Measurements from ENCODE around the gene HOOK2. TPM values are rescaled to one million over a fixed set of nuclear protein-coding genes. Genes with fewer than 3 reads are reported as not detected.
"Not testable (repeated sequence)": the region's sequence is repeated elsewhere in the genome, so short reads cannot be mapped to it uniquely, and the experiment has no call there.

The HOOK2 gene
- total RNA-seq, 1 donor from 2014 or later = 92.7 TPM

GRCh38 chr19:12715929-12716328 lies 59.4 kb downstream of the HOOK2 start:
- peaks cover 24% of the 10 kb centered on the region for H3K36me3 Mint-ChIP-seq
- TF ChIP-seq CTCF (IDR thresholded peaks at IDR 0.05; ENCODE audit: unreplicated experiment) = no peak
- H3K4me1 Mint-ChIP-seq = peaks cover 11% of the 10 kb centered on the region
- no peaks in the 10 kb centered on the region for H3K9me3 Mint-ChIP-seq
- no peak for DNase-seq (ENCODE audit: low spot score in 2 of 2, unreplicated experiment in 2 of 2)
- no peak overlapping the region for H3K27ac Mint-ChIP-seq
- no peaks in the 10 kb centered on the region for H3K27me3 Mint-ChIP-seq (ENCODE audit: low read depth)
- H3K4me3 Mint-ChIP-seq = no peak overlapping the region

- H3K4me1 Mint-ChIP-seq = peaks cover 6% of the 10 kb centered on the region
- H3K27ac Mint-ChIP-seq = no peak overlapping the region
- peaks cover 28% of the 10 kb centered on the region for H3K36me3 Mint-ChIP-seq
- no peak for TF ChIP-seq CTCF (IDR thresholded peaks at IDR 0.05; ENCODE audit: unreplicated experiment)
- H3K9me3 Mint-ChIP-seq = no peaks in the 10 kb centered on the region
- H3K4me3 Mint-ChIP-seq = no peak overlapping the region
- no peaks in the 10 kb centered on the region for H3K27me3 Mint-ChIP-seq (ENCODE audit: low read depth)
- no peak for DNase-seq (ENCODE audit: low spot score in 2 of 2, unreplicated experiment in 2 of 2)
Observed at GRCh38 chr19:12715102-12715501, 60.2 kb downstream of the HOOK2 start.

- H3K36me3 Mint-ChIP-seq = peaks cover 30% of the 10 kb centered on the region
- not testable (repeated sequence) for DNase-seq (ENCODE audit: low spot score in 2 of 2, unreplicated experiment in 2 of 2); H3K4me1 Mint-ChIP-seq; H3K4me3 Mint-ChIP-seq; H3K27me3 Mint-ChIP-seq (ENCODE audit: low read depth); H3K9me3 Mint-ChIP-seq; H3K27ac Mint-ChIP-seq
Observed at GRCh38 chr19:12713304-12713703, 62.0 kb downstream of the HOOK2 start.

Small RNA genes within 50 kb of the gene (microRNA-seq; reads per million reads assigned to microRNA genes)
- gene MIR5684 = not detected

Other genes with a start within 250 kb of the HOOK2 start
- 20.0 to 23.6 TPM (median 21.8 TPM) in 3 replicates for gene ZNF564, start 224.1 kb downstream of the HOOK2 start, total RNA-seq
- 12.4 to 13.9 TPM (median 13.6 TPM) in 3 replicates for gene ZNF490, start 164.7 kb downstream of the HOOK2 start, total RNA-seq
- gene ZNF791, start 164.6 kb downstream of the HOOK2 start, total RNA-seq = 27.0 to 31.2 TPM (median 29.7 TPM) in 3 replicates
- gene MAN2B1, start 108.8 kb downstream of the HOOK2 start, total RNA-seq = 105 to 109 TPM (median 107 TPM) in 3 replicates
- 12.5 to 14.6 TPM (median 13.6 TPM) in 3 replicates for gene WDR83, start 108.7 kb downstream of the HOOK2 start, total RNA-seq
- 91.3 to 101 TPM (median 97.0 TPM) in 3 replicates for gene DHPS, start 93.7 kb downstream of the HOOK2 start, total RNA-seq
- gene GNG14, start 87.6 kb downstream of the HOOK2 start, total RNA-seq = not detected in 3 replicates
- gene FBXW9, start 78.9 kb downstream of the HOOK2 start, total RNA-seq = 9.6 to 9.8 TPM (median 9.8 TPM) in 3 replicates
- gene TNPO2, start 51.6 kb downstream of the HOOK2 start, total RNA-seq = 105 to 116 TPM (median 105 TPM) in 3 replicates
- gene TRIR, start 40.9 kb downstream of the HOOK2 start, total RNA-seq = 148 to 161 TPM (median 156 TPM) in 3 replicates
- 44.6 to 49.8 TPM (median 46.9 TPM) in 3 replicates for gene GET3, start 38.1 kb downstream of the HOOK2 start, total RNA-seq
- not detected in 3 replicates for gene BEST2, start 23.8 kb downstream of the HOOK2 start, total RNA-seq
- 160 to 169 TPM (median 164 TPM) in 3 replicates for gene JUNB, start 15.9 kb upstream of the HOOK2 start, total RNA-seq
- 361 to 381 TPM (median 380 TPM) in 3 replicates for gene PRDX2, start 26.2 kb upstream of the HOOK2 start, total RNA-seq
- gene THSD8, start 26.5 kb upstream of the HOOK2 start, total RNA-seq = 8.4 to 11.4 TPM (median 8.8 TPM) in 3 replicates
- 17.5 to 22.7 TPM (median 19.8 TPM) in 3 replicates for gene RNASEH2A, start 31.0 kb upstream of the HOOK2 start, total RNA-seq
- not detected in 3 replicates for gene RTBDN, start 59.0 kb upstream of the HOOK2 start, total RNA-seq
- gene MAST1, start 63.0 kb upstream of the HOOK2 start, total RNA-seq = 4.0 to 5.8 TPM (median 4.4 TPM) in 3 replicates
- 20.4 to 23.6 TPM (median 23.5 TPM) in 3 replicates for gene DNASE2, start 105.9 kb upstream of the HOOK2 start, total RNA-seq
- 0.13 TPM in 1 of 3 replicates, not detected in the others for gene KLF1, start 111.6 kb upstream of the HOOK2 start, total RNA-seq
- gene GCDH, start 115.6 kb upstream of the HOOK2 start, total RNA-seq = 29.7 to 31.5 TPM (median 30.2 TPM) in 3 replicates
- 0.86 to 0.98 TPM (median 0.97 TPM) in 3 replicates for gene SYCE2, start 143.7 kb upstream of the HOOK2 start, total RNA-seq
- gene FARSA, start 158.2 kb upstream of the HOOK2 start, total RNA-seq = 54.5 to 58.4 TPM (median 58.3 TPM) in 3 replicates
- 863 to 886 TPM (median 869 TPM) in 3 replicates for gene CALR, start 163.1 kb upstream of the HOOK2 start, total RNA-seq
- gene RAD23A, start 170.3 kb upstream of the HOOK2 start, total RNA-seq = 78.6 to 87.4 TPM (median 80.7 TPM) in 3 replicates
- gene GADD45GIP1, start 181.7 kb upstream of the HOOK2 start, total RNA-seq = 18.7 to 19.1 TPM (median 18.8 TPM) in 3 replicates
- gene DAND5, start 194.0 kb upstream of the HOOK2 start, total RNA-seq = 0.16 TPM in 1 of 3 replicates, not detected in the others
- 52.4 to 55.5 TPM (median 53.8 TPM) in 3 replicates for gene NFIX, start 219.9 kb upstream of the HOOK2 start, total RNA-seq